K562 (cell line): ENCODE results near the gene CD300LD. TPM values are rescaled to one million over a fixed set of nuclear protein-coding genes. Genes with fewer than 3 reads are reported as not detected.

Source experiments
- ATAC-seq: fragments of 200-7000 bp; cut with Tn5 transposase; 3 replicates; pipeline ENCODE4 v1.9.1; 2020; ENCODE audit warnings: moderate library complexity
- BruUV-seq: library from RNA; stranded (reverse); fragments of 400-500 nt; replicated peaks from 2 replicates; lab custom pipeline; 2021; lab: Mats Ljungman, UMichigan
- CTCF ChIA-PET: fragments of 300-600 bp; formaldehyde crosslinking; extraction: SDS; loops from one replicate; lab custom pipeline; 2021; ENCODE audit warnings: low intra/inter-chr PET ratio; lab: Yijun Ruan, JAX
- POLR2A ChIA-PET: fragments of 300-600, 350-650 bp; sonication (Branson Sonifier 250); formaldehyde crosslinking; extraction: SDS; loops from one replicate; lab custom pipeline; 2021; ENCODE audit warnings: antibody characterized with exemption, inconsistent platforms; lab: Yijun Ruan, JAX
- DNase-seq, 4 experiments: peaks; one replicate each; pipeline versions ENCODE4 v3.0.0 to v3.0.0-alpha.2; 2011 to 2018; ENCODE audit warnings: low spot score in 3 of 4, mixed read lengths in 3 of 4; ENCODE audit errors: extremely low read depth in 1 of 4
- FAIRE-seq: peaks from 2 replicates; lab custom pipeline; 2011; peaks lifted over from hg19 to GRCh38; lab: Jason Lieb, UNC
- H2AFZ ChIP-seq: 2 replicates; pipeline ENCODE4 v1.6.0; 2011; ENCODE audit warnings: low read depth, low read length, control low read depth, inconsistent platforms
- H3K27ac ChIP-seq: fragments of 200-600 bp; 3 replicates; pipeline ENCODE4 v1.8.0; 2011; ENCODE audit warnings: low read depth, mild to moderate bottlenecking, control low read depth, inconsistent platforms, low read length, moderate library complexity, mixed read lengths; ENCODE audit errors: extremely low read depth
- H3K27me3 ChIP-seq, 2 experiments: fragments of 300-600 bp in 1 of 2; 2 replicates in 1 of 2; 3 replicates in 1 of 2; pipeline versions ENCODE4 v1.6.0 to v1.8.0; 2011; ENCODE audit warnings: inconsistent platforms in 2 of 2, low read length in 2 of 2, mild to moderate bottlenecking in 1 of 2, mixed read lengths in 1 of 2, moderate library complexity in 1 of 2; ENCODE audit not compliant: control insufficient read depth in 2 of 2, insufficient read depth in 2 of 2
- H3K36me3 ChIP-seq: fragments of 300-600 bp; 3 replicates; pipeline ENCODE4 v1.8.0; 2011; ENCODE audit warnings: mild to moderate bottlenecking, low read length, inconsistent platforms; ENCODE audit not compliant: control insufficient read depth, insufficient read depth
- H3K4me1 ChIP-seq, 2 experiments: fragments of 200-600 bp in 1 of 2; replicated peaks in 1 of 2; 2 replicates in 1 of 2; 3 replicates in 1 of 2; pipeline versions ENCODE4 v1.5.1 to v1.8.0; 2011; ENCODE audit warnings: inconsistent platforms in 2 of 2, low read length in 2 of 2, mild to moderate bottlenecking in 1 of 2, mixed read lengths in 1 of 2, moderate library complexity in 1 of 2; ENCODE audit not compliant: control insufficient read depth in 2 of 2, insufficient read depth in 2 of 2
- H3K4me2 ChIP-seq: 2 replicates; pipeline ENCODE4 v1.6.1; 2011; ENCODE audit warnings: low read length, control low read depth, inconsistent platforms, mixed read lengths; ENCODE audit not compliant: insufficient read depth
- H3K4me3 ChIP-seq: fragments of 200-600 bp; sonication (generic), shearing (Covaris generic); 2 replicates; pipeline ENCODE4 v1.5.1; 2016; ENCODE audit warnings: control low read depth, inconsistent platforms
- H3K79me2 ChIP-seq: fragments of 200-600 bp; 3 replicates; pipeline ENCODE4 v1.8.0; 2011; ENCODE audit warnings: low read length, inconsistent platforms; ENCODE audit not compliant: control insufficient read depth, insufficient read depth
- H3K9ac ChIP-seq, 2 experiments: 2 replicates each; pipeline versions ENCODE4 v1.6.0 to v1.6.1; 2011; ENCODE audit warnings: low read depth in 2 of 2, low read length in 2 of 2, control low read depth in 1 of 2, inconsistent platforms in 1 of 2, mild to moderate bottlenecking in 1 of 2, mixed read lengths in 1 of 2; ENCODE audit not compliant: insufficient read depth in 1 of 2
- H3K9me1 ChIP-seq: one replicate; pipeline ENCODE4 v1.6.0; 2011; ENCODE audit warnings: inconsistent platforms, mild to moderate bottlenecking, low read length, moderate library complexity; ENCODE audit not compliant: control insufficient read depth, insufficient read depth
- H3K9me3 ChIP-seq: replicated peaks from 2 replicates; pipeline ENCODE4 v1.5.1; 2011; ENCODE audit warnings: low read depth, low read length, inconsistent platforms; ENCODE audit not compliant: control insufficient read depth, insufficient read depth
- H4K20me1 ChIP-seq: replicated peaks from 2 replicates; pipeline ENCODE4 v1.6.1; 2011; ENCODE audit warnings: low read length, inconsistent platforms, mixed read lengths; ENCODE audit not compliant: control insufficient read depth, insufficient read depth
- ARHGAP35 ChIP-seq: fragments of 450-650 bp; IDR thresholded peaks from 2 replicates; pipeline ENCODE4 v1.6.1; 2018; ENCODE audit not compliant: partially characterized antibody
- C11orf30 ChIP-seq: fragments of 450-650 bp; IDR thresholded peaks from 2 replicates; pipeline ENCODE4 v1.6.1; 2016; ENCODE audit warnings: low read depth, mild to moderate bottlenecking
- EZH2 ChIP-seq: IDR thresholded peaks from 2 replicates; pipeline ENCODE4 v1.6.1; 2012; ENCODE audit warnings: low read depth, mild to moderate bottlenecking, inconsistent platforms, low read length, borderline replicate concordance
- GTF2A2 ChIP-seq: IDR thresholded peaks from 2 replicates; pipeline ENCODE4 v1.6.1; 2016; ENCODE audit warnings: mild to moderate bottlenecking, missing genetic modification characterization, missing compliant biosample characterization
- MCM2 ChIP-seq: fragments of 450-650 bp; IDR thresholded peaks from 2 replicates; pipeline ENCODE4 v1.6.1; 2017; ENCODE audit warnings: low read depth, mild to moderate bottlenecking
- NCOA4 ChIP-seq: fragments of 450-650 bp; IDR thresholded peaks from 2 replicates; pipeline ENCODE4 v1.6.1; 2018; ENCODE audit warnings: mild to moderate bottlenecking; ENCODE audit not compliant: partially characterized antibody
- NFIC ChIP-seq: fragments of 450-650 bp; IDR thresholded peaks from 2 replicates; pipeline ENCODE4 v1.6.1; 2017; ENCODE audit warnings: mild to moderate bottlenecking, inconsistent platforms
- NFRKB ChIP-seq: fragments of 450-650 bp; IDR thresholded peaks from 2 replicates; pipeline ENCODE4 v1.6.1; 2016; ENCODE audit warnings: low read depth
- NR2C1 ChIP-seq, 2 experiments: fragments of 450-650 bp; IDR thresholded peaks; 2 replicates each; pipeline ENCODE4 v1.6.1; 2017; ENCODE audit warnings: mild to moderate bottlenecking in 2 of 2, antibody characterized with exemption in 1 of 2, inconsistent platforms in 1 of 2, missing compliant biosample characterization in 1 of 2, missing genetic modification characterization in 1 of 2
- PCBP2 ChIP-seq: fragments of 200-400 bp; formaldehyde crosslinking; IDR thresholded peaks from 2 replicates; pipeline ENCODE4 v1.6.1; 2018; ENCODE audit warnings: low read length, low read depth, mild to moderate bottlenecking, moderate library complexity; ENCODE audit not compliant: poor library complexity, severe bottlenecking
- PRDM10 ChIP-seq: fragments of 450-650 bp; IDR thresholded peaks from 2 replicates; pipeline ENCODE4 v1.6.1; 2018; ENCODE audit not compliant: partially characterized antibody
- SMARCB1 ChIP-seq: IDR thresholded peaks from 2 replicates; pipeline ENCODE4 v1.6.1; 2011; ENCODE audit warnings: improper control_type of control experiment, low read depth; ENCODE audit not compliant: insufficient read length
- STAT5B ChIP-seq: fragments of 250-450 bp; sonication (Bioruptor Pico); IDR thresholded peaks from 2 replicates; pipeline ENCODE4 v1.8.0; 2021; ENCODE audit warnings: mild to moderate bottlenecking, inconsistent platforms
- ZBTB2 ChIP-seq: fragments of 450-650 bp; IDR thresholded peaks from 2 replicates; pipeline ENCODE4 v1.6.1; 2016; ENCODE audit warnings: antibody characterized with exemption
- ZNF316 ChIP-seq: fragments of 450-650 bp; IDR thresholded peaks from 2 replicates; pipeline ENCODE4 v1.6.1; 2016
- ZNF778 ChIP-seq: fragments of 450-650 bp; formaldehyde crosslinking; IDR thresholded peaks from 2 replicates; pipeline ENCODE4 v1.4.0; 2020; ENCODE audit warnings: mild to moderate bottlenecking, moderate library complexity
- WGBS: fragments of 100-300 bp; shearing (Covaris generic); methylation state at CpG from one replicate; pipeline ENCODE4 v1.1.6; 2016; ENCODE audit warnings: low coverage, mixed read lengths; ENCODE audit not compliant: insufficient coverage; ENCODE audit errors: missing lambda C conversion rate; 5-methylcytosine and 5-hydroxymethylcytosine counted together
- in situ Hi-C: fragments of 300-500 bp; cut with MboI; formaldehyde crosslinking; loops from 4 replicates; pipeline ENCODE4 v1.15.0; 2018; ENCODE audit warnings: inconsistent platforms, mixed read lengths
- intact Hi-C: fragments of 100-400 bp; cut with micrococcal nuclease; formaldehyde crosslinking; loops from 2 replicates; pipeline ENCODE4 v1.14.2; 2022
- polyA plus RNA-seq, 8 experiments: library from polyadenylated mRNA; depleted of rRNA in 4 of 8; stranded (reverse) in 5 of 8; unstranded in 3 of 8; fragments of >200 nt; fragmentation: Nextera tagmentation in 2 of 8; fragmentation: Illumina TruSeq in 1 of 8; extraction: Ambion mirVana in 2 of 8; extraction: Trizol in 1 of 8; gene quantifications; 2 replicates each; pipeline versions ENCODE4 v1.2.1 to v1.2.3, GENCODE V29; 2011 to 2014; ENCODE audit warnings: inconsistent platforms in 1 of 8, missing spikeins in 1 of 8
- total RNA-seq, 7 experiments: library from RNA; depleted of rRNA in 6 of 7; stranded (reverse); fragments of >200 nt in 6 of 7; fragmentation: Illumina TruSeq in 2 of 7; extraction: Trizol in 2 of 7; gene quantifications; 2 replicates each; pipeline versions ENCODE4 v1.2.1 to v1.2.3, GENCODE V29; 2011 to 2021; ENCODE audit warnings: low replicate concordance in 1 of 7

The CD300LD gene
- total and polyA plus RNA-seq, 9 of the 15 experiments (the other 6 are each of a cell fraction or from before 2014, with no cell fraction given), result not detected

- WGBS, result 11% methylated on average over 1 of the region's 1 CpG
- CTCF ChIA-PET, result no interaction called here
Measured at GRCh38 chr17:74624131-74624530, 32.0 kb upstream of the CD300LD start.

GRCh38 chr17:74623693-74624093 is 31.6 kb upstream of the CD300LD start, which contains the start of gene CD300E:
CD300E (minus strand) TSS chr17:74623738; CDS start chr17:74623621, 117 bp downstream.
- CTCF ChIA-PET, result no interaction called here
- no peak within 1 kb of the TSS for H3K9ac ChIP-seq
- H2AFZ ChIP-seq, result no peak within 1 kb of the TSS
- intact Hi-C loops, result no loop called here
- H3K4me1 ChIP-seq, result no peaks in the 10 kb centered on the region
- H3K79me2 ChIP-seq, result no peaks in the 10 kb centered on the region
- DNase-seq, result no peak
- no peaks in the 10 kb centered on the region for H3K9me1 ChIP-seq
- peaks cover 0 to 14% of the 10 kb centered on the region in 2 experiments; a peak in 2 of 5 replicates for H3K27me3 ChIP-seq
- POLR2A ChIA-PET, result interaction anchor here (0.8 kb wide), 1 partner anchor 10 kb away, joined by 4 read pairs; no protein-coding TSS in a partner anchor
- no peaks in the 10 kb centered on the region for H3K9me3 ChIP-seq
- peaks cover 7% of the 10 kb centered on the region; the same call in 1 of the 2 replicates for H4K20me1 ChIP-seq
- H3K36me3 ChIP-seq, result no peaks in the 10 kb centered on the region
- no peak for FAIRE-seq
- in situ Hi-C loops, result no loop called here
- no peak within 1 kb of the TSS for H3K27ac ChIP-seq
- no TSS peak for BruUV-seq
- no peak for ATAC-seq
- H3K4me2 ChIP-seq, result no peak within 1 kb of the TSS
- 1% methylated on average over 5 of the region's 5 CpGs for WGBS
- H3K4me3 ChIP-seq, result no peak within 1 kb of the TSS
- TF ChIP-seq PRDM10 (no peak), PCBP2 (no peak), ZBTB2 (no peak), EZH2 (no peak), NR2C1 (IDR thresholded peaks at IDR 0.05) (no peak), NR2C1 (tag; IDR thresholded peaks at IDR 0.05) (no peak), NCOA4 (no peak), GTF2A2 (tag) (no peak), ARHGAP35 (no peak), SMARCB1 (no peak)

More at GRCh38 chr17:74624131-74624530, 32.0 kb upstream of the CD300LD start:
- intact Hi-C loops, result no loop called here
- in situ Hi-C loops, result no loop called here
- ATAC-seq, result no peak
- H3K4me3 ChIP-seq, result no peak overlapping the region
- H3K9me3 ChIP-seq, result no peaks in the 10 kb centered on the region
- H4K20me1 ChIP-seq, result peaks cover 4% of the 10 kb centered on the region; the same call in 1 of the 2 replicates
- H3K36me3 ChIP-seq, result no peaks in the 10 kb centered on the region
- H3K27me3 ChIP-seq, result peaks cover 0 to 10% of the 10 kb centered on the region in 2 experiments; a peak in 2 of 5 replicates
- no peaks in the 10 kb centered on the region for H3K4me1 ChIP-seq
- H3K27ac ChIP-seq, result no peak overlapping the region
- FAIRE-seq, result no peak
- no TSS peak for BruUV-seq
- H3K79me2 ChIP-seq, result no peaks in the 10 kb centered on the region
- no peak for TF ChIP-seq STAT5B (CRISPR knock-in tag)
- TF ChIP-seq MCM2, result no peak
- TF ChIP-seq ZNF316, result no peak
- TF ChIP-seq C11orf30, result no peak
- no peak for TF ChIP-seq NFRKB
- 0 out of 2 replicates have a peak, but pooled peaks have one; percentile 11 for TF ChIP-seq NFIC
- no peak for TF ChIP-seq ZNF778 (CRISPR knock-in tag)
- H3K4me2 ChIP-seq, result no peak overlapping the region
- POLR2A ChIA-PET, result no interaction called here
- DNase-seq, result no peak
- no peak overlapping the region for H3K9ac ChIP-seq
- no peak overlapping the region for H2AFZ ChIP-seq
- no peaks in the 10 kb centered on the region for H3K9me1 ChIP-seq
